NCI-H524 treated with DMSO at 0.1 percent for 48 hours (cell line): Measurements from ENCODE around the gene PHACTR2.
"Not testable (repeated sequence)": the region's sequence is repeated elsewhere in the genome, so short reads cannot be mapped to it uniquely, and the experiment has no call there.

Source experiments
- DNase-seq: peaks from one replicate; lab custom pipeline; 2025; lab: John Stamatoyannopoulos, UW

PHACTR2 gene

GRCh38 chr6:143864234-143864633 is 186.5 kb downstream of the PHACTR2 start, which contains the start of gene ZC2HC1B:
Gene ZC2HC1B (plus strand): TSS chr6:143864474. CDS start chr6:143864540, 66 bp downstream.
- no peak for DNase-seq

GRCh38 chr6:143867236-143867635 is 189.5 kb downstream of the PHACTR2 start:
- no peak for DNase-seq

GRCh38 chr6:143868808-143869207 is 191.0 kb downstream of the PHACTR2 start:
- not testable (repeated sequence) for DNase-seq

GRCh38 chr6:143871202-143871730 is 193.5 kb downstream of the PHACTR2 start:
- DNase-seq = peak; percentile 81

GRCh38 chr6:143872201-143872600 is 194.4 kb downstream of the PHACTR2 start:
- DNase-seq = no peak

GRCh38 chr6:143873600-143873999 is 195.8 kb downstream of the PHACTR2 start:
- not testable (repeated sequence) for DNase-seq

- not testable (repeated sequence) for DNase-seq
Observed at GRCh38 chr6:143874503-143874902, 196.7 kb downstream of the PHACTR2 start.

GRCh38 chr6:143877584-143878271 is 200.0 kb downstream of the PHACTR2 start:
- no peak for DNase-seq

- DNase-seq = no peak
Observed at GRCh38 chr6:143878272-143878760, 200.6 kb downstream of the PHACTR2 start.

- DNase-seq = no peak
Observed at GRCh38 chr6:143880412-143880811, 202.6 kb downstream of the PHACTR2 start.
